ENCODE results near the gene ACADS.

ACADS gene

GRCh38 chr12:120700886-120701285, 24.7 kb upstream of the ACADS start:
- DNase-seq (ENCODE audit: low read depth in 2 of 2): no peak

GRCh38 chr12:120702637-120703036, 23.0 kb upstream of the ACADS start:
- DNase-seq (ENCODE audit: low read depth in 2 of 2): no peak

GRCh38 chr12:120703311-120703942, 22.2 kb upstream of the ACADS start:
- no peak for DNase-seq (ENCODE audit: low read depth in 2 of 2)

DNA sequence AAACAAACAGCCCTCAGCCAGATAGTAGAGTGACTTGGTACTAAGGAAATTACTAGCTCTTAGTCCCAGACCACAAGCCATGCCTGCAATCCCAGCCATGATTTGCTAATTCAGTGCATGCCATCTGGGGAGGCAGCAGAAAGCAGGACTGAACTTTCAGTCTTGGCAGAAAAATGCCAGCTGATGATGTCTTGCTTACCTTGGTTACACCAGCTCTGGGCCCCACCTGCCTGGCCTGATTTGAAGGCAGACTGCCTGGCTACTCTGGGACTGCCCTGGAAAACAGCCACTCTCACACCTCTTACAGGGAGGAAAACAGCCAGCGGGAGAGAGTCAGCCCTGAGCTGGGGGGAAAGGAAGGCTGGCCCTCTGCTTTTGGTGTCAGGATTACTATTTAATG, 20.0 kb upstream of the ACADS start:
- no peak for DNase-seq (ENCODE audit: low read depth in 2 of 2)

GRCh38 chr12:120706029-120706428, 19.6 kb upstream of the ACADS start:
- DNase-seq (ENCODE audit: low read depth in 2 of 2): no peak

GRCh38 chr12:120708651-120709050, 17.0 kb upstream of the ACADS start:
- no peak for DNase-seq (ENCODE audit: low read depth in 2 of 2)

DNA sequence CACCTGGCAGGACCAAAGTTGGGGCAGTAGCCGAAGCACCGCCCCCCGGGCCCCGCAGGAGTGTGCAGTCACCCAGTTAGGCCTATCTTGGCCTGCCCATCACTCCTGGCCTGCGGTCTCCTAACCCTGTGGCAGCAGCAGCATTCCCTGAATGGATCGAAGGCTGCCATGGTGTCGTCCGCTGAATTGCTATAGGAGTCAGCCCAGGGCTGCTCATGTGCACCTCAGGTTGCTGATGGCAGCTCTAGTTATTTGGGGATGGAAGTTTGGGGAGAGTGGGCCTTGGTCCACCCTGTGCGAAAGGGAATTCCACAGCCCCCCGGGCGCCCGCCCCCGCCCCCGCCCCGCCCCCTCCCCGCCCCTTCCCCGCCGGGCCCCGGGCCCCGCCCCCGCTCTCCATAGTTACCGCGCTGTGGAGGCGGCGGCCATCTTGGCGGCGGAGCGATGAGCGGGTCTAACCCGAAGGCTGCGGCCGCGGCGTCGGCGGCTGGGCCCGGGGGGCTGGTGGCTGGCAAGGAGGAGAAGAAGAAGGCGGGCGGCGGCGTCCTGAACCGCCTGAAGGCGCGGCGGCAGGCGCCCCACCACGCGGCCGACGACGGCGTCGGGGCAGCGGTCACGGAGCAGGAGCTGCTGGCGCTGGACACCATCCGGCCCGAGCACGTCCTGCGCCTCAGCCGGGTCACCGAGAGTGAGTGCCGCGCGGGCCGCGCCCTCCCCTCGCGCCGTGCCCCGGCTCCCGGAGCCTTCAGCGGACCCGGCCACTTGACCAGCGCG, 15.4 kb upstream of the ACADS start, which contains the start of gene UNC119B:
UNC119B (plus strand) TSS at position 428 of the 774 bp plus-strand sequence; CDS start at position 445, 17 bp downstream.
- peak; percentile 33 to 74 for DNase-seq (ENCODE audit: low read depth in 2 of 2)

DNA sequence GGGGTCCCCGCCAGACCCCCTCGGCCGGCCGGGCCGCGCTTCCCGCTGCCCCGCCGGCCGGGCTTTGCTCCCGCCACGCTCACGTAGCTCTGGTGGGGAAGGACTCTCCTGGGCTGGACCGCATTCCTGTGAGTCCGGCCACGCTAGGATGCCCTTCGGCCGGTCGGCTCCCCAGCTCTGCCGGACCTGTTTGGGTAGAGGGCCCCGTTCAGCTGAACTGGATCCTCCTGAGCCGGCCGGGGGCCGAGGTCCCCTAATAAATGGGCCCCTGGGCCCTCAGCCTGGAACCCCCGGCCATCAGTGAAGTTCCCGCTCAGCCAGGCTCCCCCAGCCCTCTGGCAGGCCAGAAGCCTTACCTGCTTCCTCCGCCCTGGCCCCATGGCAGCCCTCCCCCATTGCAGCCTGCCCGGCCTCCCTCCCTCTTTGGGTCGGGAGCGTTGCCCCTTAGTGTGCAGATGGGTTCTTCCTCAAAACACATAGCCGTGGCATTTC, 14.8 kb upstream of the ACADS start:
- no peak for DNase-seq (ENCODE audit: low read depth in 2 of 2)

- no peak for DNase-seq (ENCODE audit: low read depth in 2 of 2)
These were observed 14.2 kb upstream of the ACADS start for GRCh38 chr12:120711411-120711810.

DNA sequence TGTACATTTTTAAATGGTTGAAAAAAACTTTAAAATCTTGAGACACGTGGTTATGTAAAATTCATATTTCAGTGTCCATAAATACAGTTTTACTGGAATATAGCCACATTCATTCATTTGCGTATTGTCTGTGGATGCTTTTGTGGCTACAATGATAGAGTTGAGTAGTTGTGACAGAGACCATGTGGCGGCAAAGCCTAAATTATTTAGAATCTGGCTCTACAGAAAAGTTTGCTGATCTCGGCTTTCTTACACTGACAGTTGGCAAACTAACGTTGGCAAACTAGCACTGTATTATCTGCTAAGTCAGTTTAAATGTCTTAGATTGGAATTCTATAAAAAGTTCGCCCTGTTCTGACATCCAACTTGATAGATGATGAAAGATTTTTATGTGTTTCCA, 13.0 kb upstream of the ACADS start:
- DNase-seq (ENCODE audit: low read depth in 2 of 2): no peak

- peak; percentile 68 to 72 for DNase-seq (ENCODE audit: low read depth in 2 of 2)
These were observed 11.7 kb upstream of the ACADS start for GRCh38 chr12:120713861-120714482.

DNA sequence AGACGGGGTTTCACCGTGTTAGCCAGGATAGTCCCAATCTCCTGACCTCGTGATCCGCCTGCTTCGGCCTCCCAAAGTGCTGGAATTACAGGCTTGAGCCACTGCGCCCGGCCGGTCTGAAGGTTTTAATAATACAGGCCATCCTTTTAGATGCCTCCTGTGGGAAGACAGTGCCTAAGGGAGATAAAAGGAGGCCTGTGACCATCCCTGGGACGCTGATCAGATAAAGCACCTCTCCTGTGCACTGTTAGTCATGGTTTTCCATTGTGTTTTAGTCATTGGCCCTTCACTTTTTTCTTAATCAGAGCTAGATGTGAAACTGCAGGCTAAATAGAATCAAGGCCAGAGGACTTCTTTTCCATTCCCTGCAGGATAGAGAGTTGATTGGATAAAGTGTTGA, 7.6 kb upstream of the ACADS start:
- no peak for DNase-seq (ENCODE audit: low read depth in 2 of 2)

DNA sequence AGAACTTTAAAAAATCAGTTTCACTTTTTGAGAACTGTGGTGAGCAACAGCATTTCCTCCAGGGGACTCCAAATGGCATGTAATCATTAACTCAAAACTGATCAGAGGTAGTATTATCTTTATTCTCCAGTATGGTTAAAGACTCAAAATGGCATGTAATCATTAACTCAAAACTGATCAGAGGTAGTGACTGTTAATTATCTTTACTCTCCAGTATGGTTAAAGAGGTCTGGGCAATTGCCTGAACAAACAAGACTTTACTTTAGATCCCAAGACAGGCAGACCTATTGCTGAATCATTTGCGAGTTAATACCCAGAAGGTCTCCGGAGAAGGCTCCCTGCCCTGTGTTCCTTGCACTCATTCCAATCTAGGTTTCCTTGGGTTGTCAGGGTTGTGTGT, 6.6 kb upstream of the ACADS start:
- no peak for DNase-seq (ENCODE audit: low read depth in 2 of 2)

DNA sequence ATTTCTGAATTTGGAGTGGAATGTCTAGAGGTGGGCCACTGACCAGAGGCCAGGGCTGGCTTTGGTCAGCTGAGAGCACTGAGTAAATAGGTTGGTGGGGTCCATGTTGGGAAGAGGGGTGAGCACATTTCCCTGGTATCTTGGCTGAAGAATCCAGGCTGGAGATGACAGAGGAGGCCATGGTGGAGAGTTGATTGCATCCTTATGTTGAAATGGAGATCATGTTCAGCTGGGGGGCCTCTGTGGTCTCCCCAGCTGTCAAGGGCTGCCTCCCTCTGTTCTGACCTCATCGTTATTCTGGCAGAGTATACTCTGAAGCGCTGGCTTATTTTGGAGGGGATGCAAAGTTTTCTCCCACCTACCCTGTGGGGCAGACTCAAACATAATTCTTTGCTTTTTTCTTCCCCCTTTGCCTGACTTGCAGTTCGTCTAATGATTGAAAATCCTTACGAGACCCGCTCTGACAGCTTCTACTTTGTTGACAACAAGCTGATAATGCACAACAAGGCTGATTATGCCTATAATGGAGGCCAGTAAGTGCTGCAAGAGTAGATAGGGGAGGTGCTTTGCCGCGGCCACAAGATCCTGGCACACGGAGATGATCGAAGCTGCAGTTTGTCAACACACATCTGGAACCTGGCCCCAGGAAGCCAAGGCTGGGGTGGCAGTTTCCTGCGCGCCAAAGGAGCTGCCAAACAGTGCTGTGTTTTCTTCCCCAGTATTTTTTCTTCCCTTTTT, 6.0 kb upstream of the ACADS start:
- no peak for DNase-seq (ENCODE audit: low read depth in 2 of 2)

DNA sequence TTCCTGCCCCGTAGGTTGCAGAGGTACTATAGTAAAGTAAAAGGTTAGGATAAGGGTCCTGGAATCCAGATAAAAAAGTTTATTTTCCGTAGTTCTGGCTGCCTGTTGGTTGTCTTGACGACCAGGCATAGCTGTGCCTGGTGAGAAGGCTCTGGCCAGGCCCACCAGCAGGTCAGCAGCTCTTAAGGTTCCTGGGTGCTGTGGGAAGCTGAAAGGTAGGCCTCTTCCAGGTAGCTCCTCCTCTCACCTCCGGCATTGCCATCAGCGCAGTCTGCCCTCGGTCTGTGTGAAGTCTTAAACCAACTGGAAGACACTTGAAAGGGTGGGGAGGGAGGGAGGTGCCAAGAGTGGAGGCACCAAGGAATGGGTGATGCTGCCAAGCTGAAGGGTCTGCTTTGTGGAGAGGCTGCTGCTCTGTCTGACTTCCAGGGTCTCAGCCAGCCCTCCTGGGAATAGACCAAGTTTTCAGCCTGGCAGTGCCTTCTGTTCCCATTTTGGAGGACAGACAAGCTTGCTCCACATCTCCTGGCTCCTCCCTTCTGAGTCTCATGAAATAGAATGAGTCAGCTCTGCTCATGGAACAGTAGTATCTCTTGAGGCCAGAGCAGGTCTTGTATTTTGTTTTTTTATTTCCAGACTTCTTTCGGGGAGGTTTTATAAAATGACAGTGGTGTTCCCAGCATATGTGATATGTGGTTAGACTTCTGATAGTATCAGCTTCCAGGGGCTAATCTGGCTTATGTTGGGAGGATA, 5.2 kb upstream of the ACADS start:
- no peak for DNase-seq (ENCODE audit: low read depth in 2 of 2)

DNA sequence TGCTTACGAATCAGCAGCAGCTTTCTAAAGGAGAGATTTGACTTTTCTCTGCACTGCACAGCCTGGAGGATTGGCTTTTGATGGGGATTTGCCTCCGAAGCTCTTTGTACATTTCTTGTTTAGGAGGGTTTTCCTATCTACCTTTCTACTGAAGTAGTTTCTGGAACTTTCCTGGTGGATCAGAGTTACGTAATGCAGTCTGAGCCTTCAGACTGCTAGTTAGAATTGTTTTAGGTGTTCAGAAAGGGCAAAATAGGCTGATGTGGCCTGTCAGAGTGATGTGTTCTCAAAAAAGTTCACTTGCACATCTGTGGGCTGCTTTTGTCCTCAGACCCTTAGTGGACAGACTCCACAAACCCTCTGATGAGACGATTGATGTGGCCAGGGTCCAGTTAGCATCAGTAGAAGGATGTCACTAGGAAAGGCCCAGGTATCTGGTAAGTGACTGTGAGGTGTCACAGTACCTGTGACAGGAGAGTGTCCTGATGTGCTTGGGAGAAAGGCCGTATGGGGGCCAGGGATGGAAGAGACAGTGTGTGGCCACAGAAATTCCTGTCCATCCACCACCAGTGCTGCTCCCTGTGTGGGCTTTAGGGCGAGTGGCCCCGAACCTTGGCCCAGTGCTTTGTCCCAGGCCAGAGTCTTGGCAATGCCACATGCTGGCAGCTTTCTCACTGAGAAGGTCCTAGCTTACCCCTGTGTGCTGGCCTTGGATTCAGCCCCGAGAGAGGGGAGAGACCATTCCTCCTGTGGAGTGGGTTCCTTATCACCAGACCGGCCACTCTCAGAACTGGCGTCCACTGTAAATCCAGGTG, 4.4 kb upstream of the ACADS start:
- DNase-seq (ENCODE audit: low read depth in 2 of 2): no peak

DNA sequence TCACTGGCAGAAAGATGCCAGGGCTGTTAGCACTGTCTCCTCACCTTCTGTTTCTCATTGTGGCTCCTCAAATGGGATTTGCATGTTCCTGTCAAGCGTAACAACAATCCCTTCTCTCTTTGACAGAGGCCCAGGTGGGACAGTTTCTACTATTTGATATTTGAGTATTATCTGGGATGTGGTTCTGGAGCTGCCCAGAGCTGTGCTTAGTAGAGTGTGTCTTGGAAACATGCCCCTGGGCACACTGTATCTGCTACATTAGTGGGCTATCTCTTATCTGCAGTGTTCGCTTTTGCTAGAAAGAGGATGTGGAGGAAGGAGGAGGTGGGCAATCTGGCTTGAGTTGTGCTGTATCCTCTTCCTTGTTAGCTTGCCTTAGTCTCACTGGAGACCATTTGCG, 3.8 kb upstream of the ACADS start:
- DNase-seq (ENCODE audit: low read depth in 2 of 2): no peak

- no peak for DNase-seq (ENCODE audit: low read depth in 2 of 2)
These were observed 2.8 kb upstream of the ACADS start for GRCh38 chr12:120722784-120723183.

DNA sequence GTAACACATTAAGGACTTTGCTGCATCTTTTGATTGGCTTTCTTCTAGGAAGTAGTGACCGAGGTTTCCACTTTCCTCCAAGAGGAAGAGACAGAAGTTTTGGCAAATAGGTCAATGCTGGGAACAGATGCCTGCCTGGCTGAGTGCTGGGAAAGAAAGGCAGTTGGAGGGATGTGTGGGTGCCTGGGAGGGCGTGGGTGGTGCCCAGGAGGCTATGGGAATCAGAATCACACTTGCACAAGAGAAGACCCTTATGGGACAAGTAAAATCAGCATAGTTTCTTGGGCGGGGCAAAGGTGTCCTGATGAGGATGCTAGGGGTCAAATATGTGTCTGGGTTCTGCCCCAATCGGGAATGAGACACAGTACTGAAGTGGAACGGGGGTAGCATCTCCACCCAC, 906 bp upstream of the ACADS start:
- no peak for DNase-seq (ENCODE audit: low read depth in 2 of 2)

- DNase-seq (ENCODE audit: low read depth in 2 of 2): no peak
These were observed 421 bp upstream of the ACADS start for GRCh38 chr12:120725151-120725658.

DNA sequence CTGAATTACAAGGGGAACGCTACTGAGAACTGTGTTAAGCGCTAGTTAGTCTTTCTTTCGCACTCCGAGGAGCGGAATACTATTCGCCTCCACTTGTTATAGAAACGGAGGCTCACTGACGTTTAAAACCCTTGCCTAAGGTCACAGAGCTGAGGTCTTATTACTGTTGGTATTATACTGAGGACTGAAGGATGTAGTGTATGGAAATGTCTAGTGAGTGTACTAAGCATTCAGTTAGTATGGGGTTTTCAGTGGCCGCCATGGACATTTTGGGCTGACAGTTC, 826 bp downstream of the ACADS start:
- no peak for DNase-seq (ENCODE audit: low read depth in 2 of 2)
